ENCODE results near the gene GRIP2.

DNA sequence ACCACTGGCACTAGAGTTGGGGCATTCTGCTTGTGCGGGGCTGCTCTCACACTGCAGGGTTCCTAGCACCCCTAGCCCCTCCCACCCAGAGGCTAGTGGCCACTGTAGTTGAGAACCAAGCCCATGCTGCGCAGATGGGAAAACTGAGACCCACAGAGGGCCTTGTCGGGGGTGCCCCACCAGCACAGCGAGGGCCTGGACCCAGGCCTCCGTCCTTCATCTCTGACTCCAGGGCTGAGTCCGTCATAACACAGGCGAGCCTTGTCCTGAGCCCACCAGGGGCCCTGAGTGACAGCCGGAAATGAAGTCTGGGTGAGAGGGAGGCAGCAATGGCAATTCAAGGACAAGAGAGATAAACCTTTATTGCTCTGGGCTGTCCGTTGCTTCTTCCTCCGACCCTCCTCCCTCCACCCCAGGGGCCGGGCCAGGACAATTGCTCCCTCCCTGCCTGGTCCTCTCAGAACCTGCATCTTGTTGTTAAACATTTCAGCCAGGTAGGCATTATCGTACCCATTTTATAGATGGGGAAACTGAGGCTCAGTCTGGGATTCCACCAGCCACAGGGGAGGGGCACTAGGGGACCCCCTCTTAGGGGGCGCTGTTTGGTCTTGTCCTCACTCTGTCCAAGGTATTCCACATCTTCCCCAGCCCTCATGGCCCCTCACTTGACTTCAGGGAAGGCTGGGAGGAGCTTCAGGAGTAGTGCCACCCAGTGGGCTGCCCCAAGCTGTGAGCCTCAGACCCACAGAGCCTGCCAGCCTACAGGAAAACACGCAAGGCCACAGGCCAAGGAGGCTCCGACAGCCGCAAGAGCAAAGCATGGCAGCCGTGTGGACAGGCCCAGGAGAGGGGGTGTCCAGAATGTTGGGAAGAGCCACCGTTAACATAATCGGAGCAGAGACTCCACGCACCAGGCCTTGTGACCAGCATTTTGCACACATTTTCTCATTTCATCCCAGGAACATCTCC is 4.4 kb upstream of the GRIP2 start:
- TF ChIP-seq, protein P1, sequence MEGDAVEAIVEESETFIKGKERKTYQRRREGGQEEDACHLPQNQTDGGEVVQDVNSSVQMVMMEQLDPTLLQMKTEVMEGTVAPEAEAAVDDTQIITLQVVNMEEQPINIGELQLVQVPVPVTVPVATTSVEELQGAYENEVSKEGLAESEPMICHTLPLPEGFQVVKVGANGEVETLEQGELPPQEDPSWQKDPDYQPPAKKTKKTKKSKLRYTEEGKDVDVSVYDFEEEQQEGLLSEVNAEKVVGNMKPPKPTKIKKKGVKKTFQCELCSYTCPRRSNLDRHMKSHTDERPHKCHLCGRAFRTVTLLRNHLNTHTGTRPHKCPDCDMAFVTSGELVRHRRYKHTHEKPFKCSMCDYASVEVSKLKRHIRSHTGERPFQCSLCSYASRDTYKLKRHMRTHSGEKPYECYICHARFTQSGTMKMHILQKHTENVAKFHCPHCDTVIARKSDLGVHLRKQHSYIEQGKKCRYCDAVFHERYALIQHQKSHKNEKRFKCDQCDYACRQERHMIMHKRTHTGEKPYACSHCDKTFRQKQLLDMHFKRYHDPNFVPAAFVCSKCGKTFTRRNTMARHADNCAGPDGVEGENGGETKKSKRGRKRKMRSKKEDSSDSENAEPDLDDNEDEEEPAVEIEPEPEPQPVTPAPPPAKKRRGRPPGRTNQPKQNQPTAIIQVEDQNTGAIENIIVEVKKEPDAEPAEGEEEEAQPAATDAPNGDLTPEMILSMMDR (IDR thresholded peaks at IDR 0.05): no peak
- TF ChIP-seq POLR2A (IDR thresholded peaks at IDR 0.05): no peak
